A549 (cell line): ENCODE results near the gene DQX1.

Experiments
- CTCF ChIP-seq: fragments of >200 bp; sonication (Bioruptor Twin); formaldehyde crosslinking; IDR thresholded peaks from 3 replicates; pipeline ENCODE4 v1.5.1; 2016
- JUN ChIP-seq, 2 experiments: fragments of >200 bp; sonication (Bioruptor Twin); formaldehyde crosslinking; IDR thresholded peaks; 2 replicates in 1 of 2; 3 replicates in 1 of 2; pipeline ENCODE4 v1.6.1; 2016 to 2017
- MYC ChIP-seq: IDR thresholded peaks from 2 replicates; pipeline ENCODE4 v1.6.1; 2012; ENCODE audit warnings: mild to moderate bottlenecking, inconsistent platforms, low read length, improper control_type of control experiment, borderline replicate concordance
- PBX3 ChIP-seq: IDR thresholded peaks from 2 replicates; pipeline ENCODE4 v1.6.1; 2012
- POLR2A ChIP-seq: IDR thresholded peaks from 2 replicates; pipeline ENCODE4 v1.6.1; 2012; ENCODE audit warnings: mild to moderate bottlenecking, low read length
- RFX5 ChIP-seq: fragments of 450-650 bp; IDR thresholded peaks from 2 replicates; pipeline ENCODE4 v1.7.1; 2014; ENCODE audit warnings: antibody characterized with exemption, mild to moderate bottlenecking, moderate library complexity
- SREBF2 ChIP-seq: fragments of 450-650 bp; IDR thresholded peaks from 2 replicates; pipeline ENCODE4 v1.6.1; 2014; ENCODE audit warnings: mild to moderate bottlenecking, moderate library complexity

GRCh38 chr2:74553892-74554819 is 28.1 kb upstream of the DQX1 start, which contains the start of the genes DOK1 and LOXL3:
- TF ChIP-seq RFX5 = 0 out of 2 replicates have a peak, but pooled peaks have one; percentile 43
- TF ChIP-seq CTCF = no peak
- TF ChIP-seq JUN (IDR thresholded peaks at IDR 0.05) = no peak; a peak in 1 of 5 replicates
- no peak for TF ChIP-seq POLR2A
- TF ChIP-seq MYC = no peak
- no peak for TF ChIP-seq SREBF2
- no peak for TF ChIP-seq PBX3
